HS-27A (cell line): ENCODE measurements around the gene CDK5.
"Not testable (repeated sequence)": the region's sequence is repeated elsewhere in the genome, so short reads cannot be mapped to it uniquely, and the experiment has no call there.

Experiments
- DNase-seq: peaks from one replicate; pipeline ENCODE4 v3.0.0-alpha.2; 2012; ENCODE audit warnings: low read depth, missing footprints

The CDK5 gene

GRCh38 chr7:151013733-151014497 lies 43.8 kb downstream of the CDK5 start:
- no peak for DNase-seq

GRCh38 chr7:151013356-151013732 lies 44.4 kb downstream of the CDK5 start:
- no peak for DNase-seq

GRCh38 chr7:151012911-151013347 lies 44.8 kb downstream of the CDK5 start:
- no peak for DNase-seq

- no peak for DNase-seq
Observed at GRCh38 chr7:151012031-151012692, 45.5 kb downstream of the CDK5 start.

GRCh38 chr7:151011616-151012015 lies 46.1 kb downstream of the CDK5 start:
- not testable (repeated sequence) for DNase-seq

GRCh38 chr7:151011097-151011409 lies 46.6 kb downstream of the CDK5 start:
- no peak for DNase-seq

GRCh38 chr7:151010307-151011096 lies 47.2 kb downstream of the CDK5 start:
- DNase-seq = no peak

GRCh38 chr7:151010037-151010306 lies 47.7 kb downstream of the CDK5 start:
- no peak for DNase-seq

GRCh38 chr7:151009327-151010036 lies 48.2 kb downstream of the CDK5 start:
- no peak for DNase-seq

GRCh38 chr7:151008511-151009323 lies 49.0 kb downstream of the CDK5 start:
- DNase-seq = no peak

GRCh38 chr7:151008143-151008510 lies 49.6 kb downstream of the CDK5 start:
- DNase-seq = no peak

- DNase-seq = no peak
Observed at GRCh38 chr7:151007469-151007898, 50.2 kb downstream of the CDK5 start.

- no peak for DNase-seq
Observed at GRCh38 chr7:151006590-151007300, 51.0 kb downstream of the CDK5 start.

- no peak for DNase-seq
Observed at GRCh38 chr7:151005566-151005965, 52.1 kb downstream of the CDK5 start.
